ENCODE measurements around the gene USE1.

Gene USE1

GRCh38 chr19:17172624-17173345 lies 42.4 kb upstream of the USE1 start:
- no peaks in the 10 kb centered on the region for H3K4me1 ChIP-seq (ENCODE audit: low read depth, poor library complexity, severe bottlenecking)
- no peak for TF ChIP-seq CTCF (conservative IDR thresholded peaks at IDR 0.05; ENCODE audit: low read depth, low read length)
- H3K27ac ChIP-seq: no peak overlapping the region
- no peak overlapping the region for H3K4me3 ChIP-seq (IDR thresholded peaks at IDR 0.05; ENCODE audit: insufficient read depth, low read depth, low read length)
- H3K36me3 ChIP-seq (ENCODE audit: insufficient read depth): no peaks in the 10 kb centered on the region
- no peak overlapping the region for H3K4me2 ChIP-seq
- H3K79me2 ChIP-seq (ENCODE audit: insufficient read depth, low read depth): no peaks in the 10 kb centered on the region
- no peak overlapping the region for H3K9ac ChIP-seq
- H4K20me1 ChIP-seq (ENCODE audit: insufficient read depth): no peaks in the 10 kb centered on the region
- no peaks in the 10 kb centered on the region for H3K27me3 ChIP-seq (ENCODE audit: insufficient read depth, low read depth)
- H2AFZ ChIP-seq (ENCODE audit: low read depth): no peak overlapping the region

GRCh38 chr19:17178291-17178690 lies 36.9 kb upstream of the USE1 start:
- H3K9ac ChIP-seq: no peak overlapping the region
- no peak for TF ChIP-seq CTCF (conservative IDR thresholded peaks at IDR 0.05; ENCODE audit: low read depth, low read length)
- H3K4me1 ChIP-seq (ENCODE audit: low read depth, poor library complexity, severe bottlenecking): peaks cover 8% of the 10 kb centered on the region
- no peaks in the 10 kb centered on the region for H3K27me3 ChIP-seq (ENCODE audit: insufficient read depth, low read depth)
- no peaks in the 10 kb centered on the region for H3K79me2 ChIP-seq (ENCODE audit: insufficient read depth, low read depth)
- no peak overlapping the region for H3K4me3 ChIP-seq (IDR thresholded peaks at IDR 0.05; ENCODE audit: insufficient read depth, low read depth, low read length)
- no peak overlapping the region for H3K27ac ChIP-seq
- H3K4me2 ChIP-seq: no peak overlapping the region
- H4K20me1 ChIP-seq (ENCODE audit: insufficient read depth): no peaks in the 10 kb centered on the region
- H3K36me3 ChIP-seq (ENCODE audit: insufficient read depth): no peaks in the 10 kb centered on the region
- no peak overlapping the region for H2AFZ ChIP-seq (ENCODE audit: low read depth)

- Histone ChIP-seq H3K27ac (peak overlapping the region; percentile 60), H3K9ac (peak overlapping the region; percentile 19; the same call in 1 of the 2 replicates), H3K4me3 (IDR thresholded peaks at IDR 0.05; ENCODE audit: insufficient read depth, low read depth, low read length) (no peak overlapping the region), H2AFZ (ENCODE audit: low read depth) (no peak overlapping the region), H3K4me1 (ENCODE audit: low read depth, poor library complexity, severe bottlenecking) (peaks cover 8% of the 10 kb centered on the region), H3K4me2 (peak overlapping the region; percentile 15; the same call in 1 of the 2 replicates), H3K27me3 (ENCODE audit: insufficient read depth, low read depth) (no peaks in the 10 kb centered on the region), H3K36me3 (ENCODE audit: insufficient read depth) (no peaks in the 10 kb centered on the region), H4K20me1 (ENCODE audit: insufficient read depth) (no peaks in the 10 kb centered on the region), H3K79me2 (ENCODE audit: insufficient read depth, low read depth) (no peaks in the 10 kb centered on the region)
- TF ChIP-seq CTCF (conservative IDR thresholded peaks at IDR 0.05; ENCODE audit: low read depth, low read length): no peak
Measured at GRCh38 chr19:17180997-17181702, 34.0 kb upstream of the USE1 start.

GRCh38 chr19:17183271-17183761 lies 31.8 kb upstream of the USE1 start:
- no peak for TF ChIP-seq CTCF (conservative IDR thresholded peaks at IDR 0.05; ENCODE audit: low read depth, low read length)
- Histone ChIP-seq H4K20me1 (ENCODE audit: insufficient read depth) (no peaks in the 10 kb centered on the region), H3K27ac (no peak overlapping the region), H3K9ac (no peak overlapping the region), H3K36me3 (ENCODE audit: insufficient read depth) (no peaks in the 10 kb centered on the region), H3K4me1 (ENCODE audit: low read depth, poor library complexity, severe bottlenecking) (peaks cover 8% of the 10 kb centered on the region), H3K4me2 (no peak overlapping the region), H2AFZ (ENCODE audit: low read depth) (no peak overlapping the region), H3K27me3 (ENCODE audit: insufficient read depth, low read depth) (no peaks in the 10 kb centered on the region), H3K79me2 (ENCODE audit: insufficient read depth, low read depth) (no peaks in the 10 kb centered on the region), H3K4me3 (IDR thresholded peaks at IDR 0.05; ENCODE audit: insufficient read depth, low read depth, low read length) (no peak overlapping the region)

Measured in KMS-11 (cell line).